ENCODE data around the gene GNG2.

GNG2 gene

DNA sequence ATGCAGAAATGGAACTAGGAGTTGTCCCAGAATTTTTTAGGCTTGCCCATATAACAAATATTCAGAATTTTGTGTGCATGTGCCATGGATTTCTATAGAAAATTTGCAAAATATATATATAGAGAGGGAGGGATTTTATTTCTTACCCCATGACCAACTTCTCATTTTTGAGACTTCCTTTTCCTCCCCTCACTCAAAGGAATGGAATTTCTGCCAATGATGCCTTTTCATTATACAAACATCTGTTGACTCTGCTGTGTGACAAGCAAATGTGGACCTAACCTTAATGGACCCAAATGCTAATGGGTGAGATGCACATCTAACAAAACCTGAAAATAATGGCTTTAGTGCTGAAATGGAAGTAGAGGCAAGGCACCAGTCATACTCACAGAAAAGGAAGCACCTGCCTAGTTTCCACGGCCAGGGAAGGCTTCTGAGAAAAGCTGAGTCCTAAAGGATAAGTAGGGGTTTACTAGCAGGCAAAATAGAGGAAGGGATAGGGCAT, 3.6 kb upstream of the GNG2 start:
- no peak for DNase-seq (ENCODE audit: low read depth)

DNA sequence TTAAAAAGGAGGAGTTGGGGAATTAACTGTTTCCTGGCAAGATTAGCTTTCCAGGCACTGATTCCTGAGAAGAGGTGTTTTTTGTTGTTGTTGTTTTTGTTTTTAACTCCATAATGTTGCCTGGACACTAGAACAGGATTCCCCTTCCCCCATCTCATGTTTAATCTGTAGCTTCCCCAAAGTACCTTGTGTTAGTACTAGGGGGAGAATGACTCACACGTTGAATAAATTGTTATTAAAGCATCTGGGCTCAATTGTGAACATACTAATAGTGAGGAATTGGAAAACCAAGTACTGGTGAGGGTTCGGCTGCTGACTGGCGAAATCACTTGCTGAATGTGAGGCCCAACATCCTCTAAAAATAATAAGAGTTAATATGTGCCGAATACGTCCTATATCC, 1.3 kb upstream of the GNG2 start:
- DNase-seq (ENCODE audit: low read depth) = no peak

DNA sequence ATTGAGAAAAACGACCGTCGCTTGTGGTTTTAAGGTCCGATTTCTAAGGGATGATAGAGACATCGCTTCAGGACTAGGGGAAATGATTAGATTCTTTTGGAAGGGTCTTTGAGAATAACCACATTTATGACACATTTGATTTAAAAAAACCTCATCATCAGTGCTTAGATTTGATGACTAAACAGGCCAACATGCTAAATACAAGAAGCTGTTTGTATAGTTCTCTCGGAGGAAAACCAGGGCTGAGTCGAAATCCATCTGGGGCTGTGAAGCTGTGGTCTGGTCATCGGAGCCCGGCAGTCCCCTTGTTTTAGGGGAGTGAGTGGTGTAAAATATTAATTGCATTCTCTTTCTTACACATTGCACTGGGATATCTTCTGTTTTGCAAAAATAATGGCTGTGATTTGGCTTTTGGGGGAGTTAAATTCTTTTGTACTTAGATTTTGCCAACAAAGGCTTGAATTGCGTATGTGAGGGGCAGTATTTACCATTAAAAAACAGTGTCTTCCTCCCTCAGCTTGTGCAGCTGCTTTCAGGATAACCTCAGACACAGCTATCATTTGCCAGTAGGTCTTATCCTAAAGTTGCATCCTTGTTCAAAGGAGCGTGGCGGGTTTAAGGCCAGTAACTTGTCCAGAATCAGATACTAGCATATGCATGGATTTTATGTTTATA, 550 bp downstream of the GNG2 start:
- DNase-seq (ENCODE audit: low read depth) = no peak

DNA sequence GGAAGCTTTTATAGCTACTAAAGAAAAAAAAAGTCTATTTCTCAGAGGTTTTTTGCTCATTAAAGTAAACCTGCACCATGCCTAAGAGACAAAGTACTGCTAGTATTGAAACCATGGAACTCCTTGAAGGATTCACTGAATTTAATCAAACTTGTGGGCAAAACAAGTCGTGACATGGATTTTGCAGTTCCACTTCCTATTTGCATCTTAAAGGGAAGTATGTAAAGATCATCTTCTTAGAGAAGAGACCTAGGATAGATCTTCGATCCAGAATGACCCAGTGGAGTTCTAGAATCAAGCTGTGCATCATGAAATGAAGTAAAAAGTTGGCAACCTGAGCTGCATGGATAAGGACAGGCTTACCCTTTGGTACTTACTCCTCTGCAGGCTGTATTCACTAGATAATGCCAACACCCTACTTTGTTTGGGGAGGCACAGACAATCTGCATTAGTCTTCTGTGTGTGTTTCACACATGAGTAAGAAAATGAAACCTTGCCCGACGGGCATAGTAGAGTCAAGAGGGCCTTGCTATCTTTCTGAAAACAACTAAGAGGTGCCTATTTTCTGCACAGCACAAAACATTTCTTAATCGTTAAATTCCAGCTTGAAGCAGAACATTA, 1.9 kb downstream of the GNG2 start:
- no peak for DNase-seq (ENCODE audit: low read depth)

DNA sequence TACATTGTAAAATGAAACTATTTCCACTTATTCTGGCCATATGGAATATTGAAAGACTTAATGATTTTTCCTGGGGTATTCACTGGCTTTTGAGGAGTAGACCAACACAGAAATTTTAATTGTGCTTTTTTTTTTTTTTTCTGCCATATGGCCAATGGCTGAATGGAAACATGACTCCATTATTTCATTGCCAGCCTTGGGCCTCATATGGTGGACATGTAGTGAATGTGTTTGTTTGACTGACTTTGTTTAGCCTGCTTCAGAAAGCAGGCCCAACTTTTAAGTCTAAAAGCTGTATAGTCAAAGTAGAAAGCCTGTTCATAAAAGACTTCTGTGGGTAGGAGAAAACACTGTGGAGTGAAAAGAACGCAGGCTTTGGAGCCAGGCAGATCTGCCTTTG, 2.4 kb downstream of the GNG2 start:
- no peak for DNase-seq (ENCODE audit: low read depth)

DNA sequence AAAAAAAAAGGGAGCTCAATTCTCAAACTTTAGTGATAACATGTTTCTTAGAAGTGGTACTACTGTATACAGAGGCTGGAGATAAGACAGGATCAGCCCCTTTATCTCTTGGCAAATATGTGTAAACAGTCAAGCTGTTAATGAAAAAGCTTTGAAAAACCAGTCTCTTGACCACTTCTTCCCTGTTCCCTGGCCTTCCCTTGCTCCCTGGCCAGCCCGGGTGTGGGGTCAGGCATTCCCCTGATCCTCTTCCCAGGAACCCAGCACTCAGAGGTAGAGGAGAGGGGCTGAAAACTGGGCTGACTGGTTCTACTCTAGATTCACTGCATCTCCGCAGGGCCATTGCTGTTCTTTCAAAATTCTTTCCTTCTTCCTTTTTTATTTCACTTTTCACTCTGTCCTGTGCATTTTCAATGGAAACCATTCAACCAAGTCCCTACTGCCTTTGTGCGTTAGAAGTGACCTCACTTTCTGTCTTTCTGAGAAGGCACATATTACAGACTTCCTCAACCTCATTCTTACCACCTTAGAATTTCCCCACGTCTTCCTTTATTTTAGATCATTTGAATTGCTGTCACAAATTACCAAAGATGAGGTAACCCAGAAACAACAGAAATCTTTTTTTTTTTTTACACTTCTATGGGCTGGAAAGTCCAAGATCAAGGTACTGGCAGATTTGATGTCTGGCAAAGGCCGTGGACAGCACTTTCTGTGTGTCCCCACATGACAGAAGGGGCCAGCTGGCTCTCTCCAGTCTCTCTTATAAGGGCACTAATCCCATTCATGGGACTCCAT, 5.7 kb downstream of the GNG2 start:
- DNase-seq (ENCODE audit: low read depth) = no peak

DNA sequence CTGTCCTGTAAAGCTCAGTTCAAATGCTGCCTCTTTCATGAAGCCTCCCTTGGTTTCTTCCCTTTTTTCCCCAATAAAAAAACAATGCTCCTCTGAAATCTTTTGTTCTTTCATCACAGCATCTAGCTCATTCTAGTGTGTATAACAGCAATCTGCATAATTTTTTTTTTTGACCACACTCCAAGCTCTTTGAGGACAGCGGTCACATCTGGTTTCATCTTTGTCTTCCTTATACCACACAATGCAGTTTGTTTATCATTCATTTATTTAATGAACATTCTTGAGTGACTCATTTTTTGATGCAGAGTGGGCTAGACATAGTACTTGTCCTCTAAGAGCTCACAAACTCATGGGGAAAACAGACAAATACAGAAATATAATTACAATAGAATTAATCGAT, 7.3 kb downstream of the GNG2 start:
- DNase-seq (ENCODE audit: low read depth) = no peak

DNA sequence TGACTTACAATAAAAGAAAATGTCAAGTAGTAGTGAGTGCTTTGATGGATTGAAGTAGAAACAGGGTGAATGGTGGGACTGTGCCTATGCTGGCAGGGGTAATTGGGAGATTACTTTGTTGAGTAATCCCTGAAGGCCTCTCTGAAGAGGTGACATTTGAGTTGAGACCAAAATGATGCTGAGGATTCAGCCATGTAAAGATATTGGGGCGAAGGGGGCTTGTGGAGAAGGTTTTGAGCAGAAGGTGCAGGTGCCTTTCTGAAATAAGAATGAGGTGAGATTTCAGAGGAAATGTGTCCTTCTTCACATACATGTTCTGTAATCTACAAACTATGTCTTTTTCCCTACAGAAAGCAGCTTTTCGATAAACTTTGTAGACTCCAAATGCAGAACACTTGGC, 8.0 kb downstream of the GNG2 start:
- DNase-seq (ENCODE audit: low read depth) = no peak

DNA sequence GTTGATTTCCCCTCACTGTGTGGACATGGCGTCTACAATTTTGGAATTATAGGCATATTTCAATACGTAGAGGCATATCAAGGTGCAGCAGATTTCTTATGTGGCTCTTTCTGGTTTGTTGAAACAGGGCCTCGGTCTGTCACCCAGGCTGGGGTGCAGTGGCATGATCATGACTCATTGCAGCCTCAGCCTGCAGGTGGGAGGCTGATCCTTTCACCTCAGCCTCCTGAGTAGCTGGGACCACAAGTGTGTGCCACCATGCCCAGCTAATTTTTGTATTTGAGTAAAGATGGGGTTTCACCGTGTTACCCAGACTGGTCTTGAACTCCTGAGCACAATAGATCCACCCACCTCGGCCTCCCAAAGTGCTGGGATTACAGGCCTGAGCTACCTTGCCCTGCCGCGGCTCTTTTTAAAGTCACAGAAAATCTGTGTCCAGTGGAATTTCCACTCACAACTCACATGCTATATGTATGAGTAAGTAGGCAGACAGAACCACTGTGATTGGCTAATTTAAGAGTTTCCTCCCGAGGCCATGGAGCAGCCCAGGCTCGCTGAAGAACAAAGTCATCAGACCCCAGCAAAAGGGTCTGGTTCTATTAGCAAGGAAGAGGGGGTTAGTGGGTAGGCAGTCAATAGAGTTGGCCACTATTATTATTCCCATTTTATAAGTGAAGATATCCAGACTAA, 9.1 kb downstream of the GNG2 start:
- no peak for DNase-seq (ENCODE audit: low read depth)

DNA sequence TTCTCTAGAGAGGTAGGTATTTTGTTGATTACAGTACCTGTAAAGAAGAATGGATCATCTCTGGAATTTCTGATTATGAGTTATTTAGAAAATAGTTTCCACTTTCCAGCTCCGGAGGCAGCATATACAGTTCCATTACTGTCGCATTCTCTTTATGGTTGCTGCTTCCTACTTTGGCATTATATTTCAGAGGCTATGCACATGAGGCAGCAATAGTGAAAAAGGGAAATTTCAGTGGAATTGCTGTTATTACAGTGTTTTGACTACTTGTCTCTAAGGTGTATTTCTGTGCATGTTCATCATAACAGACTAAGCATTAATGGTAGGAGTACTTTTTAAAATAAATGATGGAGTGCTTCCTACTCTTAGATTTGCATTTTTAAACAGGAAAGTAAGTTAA, 10.2 kb downstream of the GNG2 start:
- DNase-seq (ENCODE audit: low read depth) = no peak

DNA sequence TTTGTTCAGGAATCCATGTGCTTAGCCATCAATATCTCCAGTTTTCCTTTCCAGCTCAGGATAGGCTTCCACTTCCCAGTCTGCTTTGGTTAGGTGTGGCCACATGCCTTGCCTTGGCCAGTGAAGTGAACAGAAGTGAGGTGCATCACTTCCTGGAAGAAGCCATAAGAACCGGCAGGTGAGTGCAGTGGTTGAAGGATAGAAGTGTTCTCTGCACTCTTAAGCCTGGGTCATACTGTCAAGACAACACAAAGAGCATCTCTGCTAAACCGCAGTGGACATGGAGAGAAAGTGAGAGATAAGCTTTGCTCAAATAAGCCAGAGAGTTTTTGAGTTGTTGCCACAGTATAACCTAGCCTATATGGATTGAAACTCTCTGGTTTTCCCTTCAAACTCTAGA, 11.4 kb downstream of the GNG2 start:
- DNase-seq (ENCODE audit: low read depth) = no peak

DNA sequence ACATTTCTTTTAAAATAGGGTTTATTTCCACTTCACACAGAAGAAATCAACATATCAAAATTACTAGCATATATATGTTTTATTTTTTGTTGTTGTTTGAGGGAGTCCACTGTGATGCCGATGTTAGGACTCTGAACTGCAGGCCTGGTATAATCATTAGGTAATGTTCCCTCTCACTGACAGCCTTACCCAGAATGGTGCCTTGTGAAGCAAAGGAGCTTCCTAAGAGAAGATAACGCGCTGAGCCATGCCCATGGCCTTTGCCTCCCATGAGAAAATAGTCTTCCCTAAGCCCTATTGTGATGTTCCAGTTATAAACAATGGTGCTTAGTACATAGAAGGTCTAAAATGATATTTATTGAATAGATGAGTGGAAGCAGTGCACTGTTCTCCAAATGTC, 12.0 kb downstream of the GNG2 start:
- DNase-seq (ENCODE audit: low read depth) = no peak

DNA sequence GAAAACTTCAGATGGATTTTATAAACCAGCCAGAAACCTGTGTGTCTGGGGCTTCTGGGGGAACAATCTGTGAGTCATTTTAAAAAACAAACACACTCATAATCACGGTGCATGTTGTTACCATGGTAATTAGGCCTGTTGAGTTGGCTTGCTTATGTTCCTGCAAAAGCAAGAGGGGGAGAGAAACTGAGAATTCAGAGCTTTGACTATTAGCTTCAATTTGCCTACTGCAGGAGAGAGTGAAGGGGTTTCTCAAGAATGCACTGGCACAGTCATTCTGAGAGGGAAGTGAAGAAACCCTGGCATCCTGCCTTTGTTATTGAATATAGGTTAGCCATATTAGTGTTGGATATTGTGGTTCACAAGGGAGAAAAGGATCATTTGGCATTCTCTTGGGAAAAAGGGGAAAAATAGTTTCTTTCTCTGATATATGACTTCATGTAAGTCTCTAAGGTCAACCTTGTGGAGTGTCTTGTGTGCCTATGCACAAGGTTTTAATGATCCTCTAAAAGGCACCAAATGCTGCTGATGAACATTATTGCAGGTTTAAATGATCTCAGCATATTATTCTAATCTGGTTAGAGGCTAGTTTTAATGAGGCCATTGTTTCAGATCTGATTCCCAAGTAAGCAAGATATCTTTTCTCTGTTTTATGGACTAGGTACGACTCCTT, 12.9 kb downstream of the GNG2 start:
- DNase-seq (ENCODE audit: low read depth) = no peak

DNA sequence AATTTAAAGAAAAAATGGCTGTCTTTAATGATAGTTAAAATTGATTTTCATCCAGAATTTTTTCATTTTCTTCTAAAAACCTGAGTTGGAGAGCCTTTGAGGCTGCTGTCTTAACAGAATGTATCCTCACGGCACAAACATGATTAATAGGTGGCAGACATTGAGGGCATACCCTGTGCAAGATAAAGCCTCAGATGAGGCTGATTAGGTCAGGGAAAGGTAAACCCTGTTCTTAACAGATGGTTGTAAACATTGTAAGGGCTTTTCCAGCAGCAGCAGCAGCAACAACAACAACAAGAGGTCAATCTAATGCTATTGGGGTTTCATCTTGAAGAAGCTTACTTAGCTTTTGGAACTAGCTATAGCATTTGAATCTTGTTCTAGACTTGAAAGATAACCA, 17.4 kb downstream of the GNG2 start:
- DNase-seq (ENCODE audit: low read depth) = no peak

DNA sequence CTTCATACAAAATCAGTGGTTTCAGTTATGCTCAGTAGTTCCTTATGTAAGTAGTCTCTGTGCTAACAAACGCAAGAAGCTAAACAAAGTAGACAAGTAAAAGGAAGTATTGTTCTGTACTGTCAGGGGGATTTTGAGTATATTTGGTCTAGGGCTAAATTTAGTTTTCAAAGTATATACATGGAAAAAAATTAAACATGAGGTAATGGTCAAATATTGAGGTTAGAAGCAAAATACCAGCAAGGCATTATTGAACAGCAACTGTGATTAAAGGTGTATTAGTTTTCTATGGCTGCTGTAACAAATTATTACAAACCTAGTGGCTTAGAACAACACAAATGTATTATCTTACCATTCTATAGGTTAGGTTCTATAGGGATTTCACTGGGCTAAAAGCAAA, 18.8 kb downstream of the GNG2 start:
- DNase-seq (ENCODE audit: low read depth) = no peak

DNA sequence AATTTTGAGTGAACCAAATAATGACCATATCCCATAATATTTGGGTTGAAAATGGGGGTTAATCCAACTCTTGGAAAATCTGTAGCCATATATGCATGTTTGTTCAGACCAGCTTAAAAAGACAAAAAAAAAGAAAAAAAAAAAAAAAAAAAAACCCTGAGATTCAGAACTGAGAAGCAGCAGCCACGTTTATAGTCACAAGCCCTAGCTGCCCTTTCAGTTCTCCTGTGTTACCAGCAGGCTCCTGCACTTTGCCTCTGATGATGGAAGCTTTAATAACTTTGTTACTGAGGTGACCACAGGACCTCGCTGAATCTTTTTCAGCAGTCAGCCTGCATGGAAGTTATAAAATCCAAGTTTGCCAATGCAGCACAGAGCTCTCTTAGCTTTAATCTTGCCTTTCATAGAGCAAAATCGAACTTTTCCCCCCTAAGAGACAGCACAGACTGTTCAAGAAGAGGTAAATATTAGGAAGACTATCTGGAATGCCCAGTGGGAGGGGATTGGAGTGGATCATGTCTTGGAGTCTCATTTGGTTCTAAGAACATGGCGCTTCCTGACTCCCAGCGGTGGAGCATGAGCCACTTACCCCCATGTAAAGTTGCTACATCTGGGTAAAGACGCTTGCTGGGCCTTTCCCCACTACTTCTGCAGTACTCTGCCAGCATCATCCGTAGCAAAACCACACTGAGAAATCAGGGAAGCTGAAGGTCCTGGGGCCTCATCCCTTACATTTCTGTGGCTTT, 20.6 kb downstream of the GNG2 start:
- no peak for DNase-seq (ENCODE audit: low read depth)

DNA sequence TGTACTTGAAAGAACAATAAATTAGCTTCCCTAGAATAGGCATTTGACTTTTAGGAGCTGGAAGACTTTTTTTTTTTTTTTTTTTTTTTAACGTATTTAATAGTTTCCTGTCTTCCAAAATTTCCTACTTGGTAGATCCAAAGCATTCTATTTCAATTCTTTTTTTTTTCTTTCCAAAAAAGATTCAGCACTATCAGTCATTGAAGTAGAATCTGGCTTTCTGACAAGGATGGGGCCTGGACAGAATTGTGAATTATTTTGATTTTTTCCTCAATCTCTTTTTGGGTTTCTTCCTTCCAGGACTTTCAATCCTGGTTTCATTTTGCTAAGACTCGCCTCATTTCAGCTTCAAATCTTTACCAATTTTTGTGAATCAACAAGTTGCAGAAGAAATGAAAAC, 21.2 kb downstream of the GNG2 start:
- no peak for DNase-seq (ENCODE audit: low read depth)

DNA sequence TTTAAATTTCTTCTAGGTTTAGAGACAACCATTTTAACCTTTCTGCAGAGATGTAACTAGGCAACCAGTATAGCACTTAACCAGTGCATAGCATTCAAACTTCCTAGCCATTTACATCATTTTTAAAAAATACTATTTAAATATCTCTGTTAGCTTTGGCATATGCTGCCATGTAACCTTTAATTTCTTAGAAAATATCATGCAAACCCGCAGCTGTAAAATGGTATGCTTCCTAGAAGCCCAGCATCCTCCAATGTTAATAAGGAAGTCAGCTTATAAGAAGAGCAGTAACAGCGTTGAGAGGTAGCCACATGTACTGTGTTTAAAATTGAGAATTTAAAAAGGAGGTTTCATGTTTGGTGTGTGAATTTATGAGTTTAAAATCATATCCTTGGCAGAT, 22.8 kb downstream of the GNG2 start:
- DNase-seq (ENCODE audit: low read depth) = no peak

DNA sequence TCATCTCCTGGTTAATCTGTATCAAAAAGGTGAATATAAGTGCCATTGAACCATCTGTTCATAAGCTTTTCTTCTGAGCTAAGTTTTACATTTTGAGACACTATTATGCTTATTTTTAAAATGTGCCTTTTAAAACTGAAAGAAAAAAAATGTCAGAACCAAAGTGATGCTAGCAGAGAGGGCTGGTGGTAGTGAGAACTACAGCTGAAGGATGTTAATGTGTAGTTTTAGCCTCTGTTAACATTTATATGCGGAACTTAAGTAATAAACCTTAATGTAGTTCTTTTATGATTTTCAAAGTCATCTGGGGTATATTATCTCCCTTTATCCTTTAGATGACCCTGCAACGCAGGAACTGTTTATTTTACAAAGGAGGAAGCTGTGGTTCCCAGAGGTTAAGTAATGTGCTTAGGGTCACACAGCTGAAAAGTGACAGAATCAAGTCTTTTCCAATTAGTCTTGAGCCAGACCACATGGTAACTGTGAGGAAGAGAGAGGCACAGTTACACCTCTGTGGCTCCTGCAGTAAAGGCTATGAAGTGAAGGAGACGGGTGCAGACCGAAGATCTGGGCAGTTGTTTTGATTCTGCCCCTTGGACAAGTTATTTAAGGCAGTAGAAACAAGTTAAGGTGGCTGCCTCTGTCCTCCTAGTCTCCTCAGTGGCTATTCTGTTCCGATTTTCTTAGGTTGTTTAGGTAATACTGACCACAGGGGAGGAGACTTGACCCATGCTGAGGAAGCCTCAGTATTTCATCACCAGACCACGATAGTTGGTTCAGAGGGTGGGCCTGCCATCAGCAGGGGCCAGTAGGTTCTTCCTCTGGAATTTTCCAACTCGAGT, 23.9 kb downstream of the GNG2 start:
- no peak for DNase-seq (ENCODE audit: low read depth)

DNA sequence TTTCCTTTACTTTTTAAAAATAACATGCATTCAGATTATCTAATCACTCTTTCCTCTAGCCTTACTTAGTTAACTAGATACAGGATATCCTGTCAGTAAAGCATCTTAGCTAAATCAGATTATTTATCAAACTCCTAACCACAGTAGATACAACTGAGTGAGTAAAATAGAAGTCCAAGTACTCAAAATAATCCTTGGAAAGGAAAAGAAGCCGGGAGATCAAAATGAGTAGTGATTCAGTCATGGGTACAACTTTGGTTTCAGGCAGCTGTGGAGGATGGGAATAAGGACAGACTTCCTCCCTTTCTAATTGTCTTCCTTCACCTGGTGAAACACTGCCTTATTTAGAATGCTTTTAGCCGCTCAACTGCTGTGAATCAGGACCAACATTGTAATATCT, 29.4 kb downstream of the GNG2 start:
- DNase-seq (ENCODE audit: low read depth) = no peak

DNA sequence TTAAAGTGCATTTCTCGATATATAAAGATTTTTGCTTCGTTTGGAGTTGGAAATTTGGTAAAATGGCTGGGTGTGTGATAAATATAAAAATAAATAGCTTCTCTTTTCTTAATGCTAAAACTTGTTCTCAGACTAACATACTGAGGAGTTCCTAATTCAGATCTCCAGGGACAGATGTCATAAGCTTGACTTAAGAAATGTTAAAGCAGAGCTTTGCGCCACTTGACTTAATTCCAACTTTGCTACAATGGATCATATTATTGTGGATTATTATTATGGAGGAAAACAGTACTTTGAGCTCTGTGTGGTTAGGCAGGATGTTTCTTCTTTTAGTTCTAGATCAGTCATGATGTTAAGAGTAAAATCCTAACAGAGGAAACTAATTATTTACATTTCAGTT, 33.8 kb downstream of the GNG2 start:
- DNase-seq (ENCODE audit: low read depth) = no peak
